PC-9 (cell line): ENCODE results near the gene RTN1. TPM values are rescaled to one million over a fixed set of nuclear protein-coding genes. Genes with fewer than 3 reads are reported as not detected.

Experiments used
- BruUV-seq: library from RNA; stranded (reverse); fragments of 400-500 nt; replicated peaks from 2 replicates; lab custom pipeline; 2021; lab: Mats Ljungman, UMichigan
- CTCF ChIA-PET: fragments of 300-600 bp; sonication (Branson Sonifier 250); formaldehyde crosslinking; loops from one replicate; lab custom pipeline; 2022; ENCODE audit warnings: antibody characterized with exemption; lab: Charles Lee
- POLR2A ChIA-PET: fragments of 300-600 bp; sonication (Branson Sonifier 250); formaldehyde crosslinking; loops from one replicate; lab custom pipeline; 2022; ENCODE audit warnings: antibody characterized with exemption; ENCODE audit not compliant: unreplicated experiment; lab: Charles Lee
- DNase-seq, 2 experiments: peaks; one replicate each; pipeline versions ENCODE4 v3.0.0 to v3.0.0-alpha.2; 2015 to 2022; ENCODE audit warnings: mixed read lengths in 1 of 2
- H2AFZ ChIP-seq: fragments of 200-600 bp; sonication (generic); 2 replicates; pipeline ENCODE4 v1.8.1; 2017; ENCODE audit warnings: antibody characterized with exemption
- H3F3A ChIP-seq: fragments of 200-600 bp; sonication (generic); 2 replicates; pipeline ENCODE4 v1.8.1; 2017; ENCODE audit warnings: antibody characterized with exemption, mild to moderate bottlenecking, low read depth; ENCODE audit not compliant: insufficient read depth
- H3K27ac ChIP-seq: fragments of 200-600 bp; sonication (generic); 2 replicates; pipeline ENCODE4 v1.6.1; 2016; ENCODE audit warnings: mixed run types
- H3K27me3 ChIP-seq: fragments of 200-600 bp; sonication (generic); 2 replicates; pipeline ENCODE4 v1.6.1; 2016; ENCODE audit warnings: low read depth, mixed run types; ENCODE audit not compliant: insufficient read depth
- H3K36me3 ChIP-seq: fragments of 200-600 bp; sonication (generic); 2 replicates; pipeline ENCODE4 v1.6.1; 2016; ENCODE audit warnings: low read depth, mixed run types
- H3K4me1 ChIP-seq: fragments of 200-600 bp; sonication (generic); replicated peaks from 2 replicates; pipeline ENCODE4 v1.6.1; 2016; ENCODE audit warnings: mixed run types; ENCODE audit not compliant: insufficient read depth
- H3K4me2 ChIP-seq: fragments of 200-600 bp; sonication (generic); 2 replicates; pipeline ENCODE4 v1.6.1; 2017; ENCODE audit warnings: mixed run types
- H3K4me3 ChIP-seq: fragments of 200-600 bp; sonication (generic); 2 replicates; pipeline ENCODE4 v1.6.1; 2016; ENCODE audit warnings: mixed run types
- H3K79me2 ChIP-seq: fragments of 200-600 bp; sonication (generic); 2 replicates; pipeline ENCODE4 v1.6.1; 2017; ENCODE audit warnings: low read depth, mixed run types
- H3K9me2 ChIP-seq: fragments of 200-600 bp; sonication (generic); 2 replicates; pipeline ENCODE4 v1.8.1; 2017; ENCODE audit warnings: mild to moderate bottlenecking; ENCODE audit not compliant: insufficient read depth
- H3K9me3 ChIP-seq: fragments of 200-600 bp; sonication (generic); 2 replicates; pipeline ENCODE4 v1.8.1; 2016; ENCODE audit warnings: low read depth; ENCODE audit not compliant: insufficient read depth
- H4K20me1 ChIP-seq: fragments of 200-600 bp; sonication (generic); 2 replicates; pipeline ENCODE4 v1.8.1; 2017; ENCODE audit not compliant: insufficient read depth
- CTCF ChIP-seq: fragments of 200-600 bp; sonication (generic); conservative IDR thresholded peaks from 2 replicates; pipeline ENCODE4 v1.6.1; 2017; ENCODE audit warnings: mixed run types, antibody characterized with exemption, mild to moderate bottlenecking, moderate library complexity
- EZH2 ChIP-seq: fragments of 200-600 bp; sonication (generic); IDR thresholded peaks from 2 replicates; pipeline ENCODE4 v1.8.0; 2017; ENCODE audit warnings: antibody characterized with exemption, low read depth
- intact Hi-C: fragments of 100-400 bp; cut with micrococcal nuclease; formaldehyde crosslinking; loops from one replicate; pipeline ENCODE4 v1.10.0; 2022; ENCODE audit not compliant: unreplicated experiment
- total RNA-seq: library from RNA; stranded (reverse); gene quantifications from 2 replicates; pipeline ENCODE4 v1.2.3, GENCODE V29; 2021

The RTN1 gene
- total RNA-seq, 1 experiment from 2014 or later: not detected

GRCh38 chr14:59788176-59788575 lies 82.4 kb downstream of the RTN1 start:
- H3F3A ChIP-seq: no peaks in the 10 kb centered on the region
- no peaks in the 10 kb centered on the region; the same call in 1 of the 2 replicates for H3K9me2 ChIP-seq
- no peaks in the 10 kb centered on the region; the same call in 1 of the 2 replicates for H4K20me1 ChIP-seq
- POLR2A ChIA-PET: no interaction called here
- no peak for DNase-seq
- CTCF ChIA-PET: no interaction called here
- BruUV-seq: no TSS peak
- H3K36me3 ChIP-seq: no peaks in the 10 kb centered on the region
- no peak overlapping the region for H3K4me2 ChIP-seq
- intact Hi-C loops: no loop called here
- H3K27ac ChIP-seq: no peak overlapping the region
- H3K9me3 ChIP-seq: no peaks in the 10 kb centered on the region
- H2AFZ ChIP-seq: no peak overlapping the region
- H3K79me2 ChIP-seq: no peaks in the 10 kb centered on the region
- no peaks in the 10 kb centered on the region for H3K27me3 ChIP-seq
- no peak for TF ChIP-seq EZH2
- TF ChIP-seq CTCF: no peak
- no peaks in the 10 kb centered on the region for H3K4me1 ChIP-seq
- H3K4me3 ChIP-seq: no peak overlapping the region

GRCh38 chr14:59787045-59787674 lies 83.4 kb downstream of the RTN1 start:
- no peaks in the 10 kb centered on the region; the same call in 1 of the 2 replicates for H3K9me2 ChIP-seq
- H3K36me3 ChIP-seq: no peaks in the 10 kb centered on the region
- CTCF ChIA-PET: interaction anchor here (0.6 kb wide), 1 partner anchor 10 kb away, joined by 4 read pairs; no protein-coding TSS in a partner anchor
- H3K4me3 ChIP-seq: no peak overlapping the region
- intact Hi-C loops: no loop called here
- BruUV-seq: no TSS peak
- DNase-seq: no peak
- H3K79me2 ChIP-seq: no peaks in the 10 kb centered on the region
- no peak overlapping the region for H2AFZ ChIP-seq
- no peaks in the 10 kb centered on the region for H3K4me1 ChIP-seq
- POLR2A ChIA-PET: no interaction called here
- H3K4me2 ChIP-seq: no peak overlapping the region
- TF ChIP-seq CTCF (no peak), EZH2 (no peak)
- no peaks in the 10 kb centered on the region for H3K9me3 ChIP-seq
- no peaks in the 10 kb centered on the region; the same call in 1 of the 2 replicates for H4K20me1 ChIP-seq
- no peak overlapping the region for H3K27ac ChIP-seq
- H3F3A ChIP-seq: no peaks in the 10 kb centered on the region
- no peaks in the 10 kb centered on the region for H3K27me3 ChIP-seq

- no peaks in the 10 kb centered on the region for H3K27me3 ChIP-seq
- no peaks in the 10 kb centered on the region for H3K79me2 ChIP-seq
- intact Hi-C loops: no loop called here
- no peak overlapping the region for H3K4me3 ChIP-seq
- no peaks in the 10 kb centered on the region for H3K36me3 ChIP-seq
- H3K4me1 ChIP-seq: no peaks in the 10 kb centered on the region
- H3F3A ChIP-seq: no peaks in the 10 kb centered on the region
- no peaks in the 10 kb centered on the region for H3K9me3 ChIP-seq
- no peak overlapping the region for H2AFZ ChIP-seq
- TF ChIP-seq EZH2: no peak
- no peak for TF ChIP-seq CTCF
- ChIA-PET POLR2A (interaction anchor here (0.5 kb wide), 1 partner anchor 463 kb away, joined by 8 read pairs; the partner anchor contains the start of gene PPM1A), CTCF (no interaction called here)
- no peaks in the 10 kb centered on the region; the same call in 1 of the 2 replicates for H3K9me2 ChIP-seq
- no peak overlapping the region for H3K4me2 ChIP-seq
- H3K27ac ChIP-seq: no peak overlapping the region
- no TSS peak for BruUV-seq
- DNase-seq: no peak
- H4K20me1 ChIP-seq: no peaks in the 10 kb centered on the region; the same call in 1 of the 2 replicates
These were observed 84.9 kb downstream of the RTN1 start for GRCh38 chr14:59785629-59786028.
